ENCODE data around the gene ANKRD28. TPM values are rescaled to one million over a fixed set of nuclear protein-coding genes. Genes with fewer than 3 reads are reported as not detected.

ANKRD28 gene
- total RNA-seq, 1 experiment from 2014 or later, result 273 TPM

DNA sequence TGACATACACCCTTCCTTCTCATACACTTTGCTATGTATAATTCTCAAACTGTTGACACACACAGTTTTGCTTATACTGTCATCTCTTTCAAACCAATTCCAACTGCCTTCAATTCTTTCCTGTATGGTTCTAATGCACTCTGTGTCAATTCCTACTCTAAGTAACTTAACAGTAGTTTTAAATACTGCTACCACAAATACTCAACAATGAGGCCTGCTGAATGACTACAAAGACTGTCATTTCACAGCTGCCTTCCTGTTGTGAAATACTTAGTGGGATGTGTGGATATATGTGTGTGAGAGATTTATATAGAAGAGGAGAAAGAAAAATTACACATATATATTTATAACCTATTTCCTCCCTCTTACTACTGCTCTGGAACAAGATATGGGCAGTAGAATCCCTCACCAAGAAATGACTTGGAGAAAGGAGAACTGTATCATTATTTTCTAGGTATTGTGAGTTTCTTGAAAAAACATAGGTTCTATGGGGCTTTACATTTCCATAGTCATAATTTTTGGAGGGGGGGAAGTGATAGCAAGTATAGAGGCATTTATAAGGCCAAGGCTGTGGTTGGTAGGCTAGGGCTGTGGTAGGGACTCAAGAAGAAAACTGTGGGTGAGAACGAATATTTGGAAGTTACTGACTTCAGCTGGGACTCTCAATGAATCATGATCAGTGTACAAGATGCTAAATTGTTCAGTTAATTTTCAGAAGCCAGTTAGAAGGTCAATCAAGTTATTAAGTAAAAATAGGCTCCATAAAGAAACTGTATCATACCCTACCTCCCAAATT, 88.7 kb downstream of the ANKRD28 start:
- DNase-seq (ENCODE audit: low read depth, low spot score), result no peak

GRCh38 chr3:15707779-15708178, 90.0 kb downstream of the ANKRD28 start:
- DNase-seq (ENCODE audit: low read depth, low spot score), result no peak

More for the DNA sequence above, 88.7 kb downstream of the ANKRD28 start:
- in situ Hi-C loops (cut with HindIII; ENCODE audit: low pct_unique_long_range_greater_than_20kb, low sequenced_read_pairs), result no loop called here

DNA sequence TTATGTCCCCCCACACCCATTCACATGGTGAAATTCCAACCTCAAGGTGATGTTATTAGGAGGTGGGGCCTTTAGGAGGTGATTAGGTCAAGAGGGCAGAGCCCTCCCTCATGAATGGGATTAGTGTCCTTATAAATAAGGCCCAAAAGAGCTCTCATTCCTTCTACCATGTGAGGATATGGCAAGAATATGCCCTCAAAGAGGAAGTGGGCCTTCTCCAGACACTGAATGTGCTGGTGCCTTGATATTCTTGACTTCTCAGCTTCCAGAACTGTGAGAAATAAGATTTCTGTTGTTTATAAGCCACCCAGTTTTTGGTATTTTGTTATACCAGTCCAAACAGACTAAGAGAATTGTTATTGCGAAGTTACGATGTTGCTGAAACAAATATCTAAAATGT, 94.4 kb downstream of the ANKRD28 start:
- peak; percentile 45 for DNase-seq (ENCODE audit: low read depth, low spot score)
- in situ Hi-C loops (cut with HindIII; ENCODE audit: low pct_unique_long_range_greater_than_20kb, low sequenced_read_pairs), result no loop called here

More at GRCh38 chr3:15707779-15708178, 90.0 kb downstream of the ANKRD28 start:
- in situ Hi-C loops (cut with HindIII; ENCODE audit: low pct_unique_long_range_greater_than_20kb, low sequenced_read_pairs), result no loop called here

- in situ Hi-C loops (cut with HindIII; ENCODE audit: low pct_unique_long_range_greater_than_20kb, low sequenced_read_pairs), result no loop called here
- DNase-seq (ENCODE audit: low read depth, low spot score), result peak; percentile 79
These were observed 103.2 kb downstream of the ANKRD28 start for GRCh38 chr3:15694628-15695027.

GRCh38 chr3:15693355-15693754, 104.4 kb downstream of the ANKRD28 start:
- no peak for DNase-seq (ENCODE audit: low read depth, low spot score)
- in situ Hi-C loops (cut with HindIII; ENCODE audit: low pct_unique_long_range_greater_than_20kb, low sequenced_read_pairs), result no loop called here

DNA sequence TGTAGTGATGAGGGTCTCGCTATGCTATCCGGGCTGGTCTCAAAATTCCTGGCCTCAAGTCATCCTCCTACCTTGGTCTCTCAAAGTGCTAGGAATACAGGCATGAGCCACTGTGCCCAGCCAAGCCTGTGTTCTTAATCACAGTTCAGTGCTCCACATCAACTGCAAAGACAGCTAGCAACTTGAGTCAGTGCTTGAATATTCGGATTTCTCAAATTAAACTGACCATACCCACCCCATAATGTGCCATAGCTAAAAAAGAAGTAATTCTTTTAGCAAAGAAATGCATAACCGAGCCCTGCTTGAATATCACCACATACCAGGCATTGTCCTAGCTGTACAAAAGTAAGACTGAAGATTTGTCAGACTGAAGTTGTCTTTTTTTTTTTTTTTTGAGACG, 107.0 kb downstream of the ANKRD28 start:
- in situ Hi-C loops (cut with HindIII; ENCODE audit: low pct_unique_long_range_greater_than_20kb, low sequenced_read_pairs), result no loop called here
- DNase-seq (ENCODE audit: low read depth, low spot score), result no peak

DNA sequence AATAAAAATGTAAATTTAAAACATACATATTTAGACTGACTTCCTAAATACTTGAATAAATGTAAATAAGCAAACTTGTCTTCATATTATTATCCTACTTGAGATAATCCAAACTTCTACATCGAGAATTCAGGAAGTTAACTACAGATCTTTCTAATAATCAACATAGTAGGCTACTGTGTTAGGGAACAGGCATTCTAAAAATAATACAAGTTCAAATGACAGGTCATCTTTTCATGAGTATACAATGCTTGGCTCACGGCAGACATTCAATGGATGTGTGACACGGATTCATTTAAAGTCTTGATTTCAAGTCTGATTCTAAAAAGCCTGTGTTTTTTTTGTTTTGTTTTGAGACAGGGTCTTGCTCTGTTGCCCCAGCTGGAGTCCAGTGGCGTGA, 107.5 kb downstream of the ANKRD28 start:
- no peak for DNase-seq (ENCODE audit: low read depth, low spot score)
- in situ Hi-C loops (cut with HindIII; ENCODE audit: low pct_unique_long_range_greater_than_20kb, low sequenced_read_pairs), result no loop called here

DNA sequence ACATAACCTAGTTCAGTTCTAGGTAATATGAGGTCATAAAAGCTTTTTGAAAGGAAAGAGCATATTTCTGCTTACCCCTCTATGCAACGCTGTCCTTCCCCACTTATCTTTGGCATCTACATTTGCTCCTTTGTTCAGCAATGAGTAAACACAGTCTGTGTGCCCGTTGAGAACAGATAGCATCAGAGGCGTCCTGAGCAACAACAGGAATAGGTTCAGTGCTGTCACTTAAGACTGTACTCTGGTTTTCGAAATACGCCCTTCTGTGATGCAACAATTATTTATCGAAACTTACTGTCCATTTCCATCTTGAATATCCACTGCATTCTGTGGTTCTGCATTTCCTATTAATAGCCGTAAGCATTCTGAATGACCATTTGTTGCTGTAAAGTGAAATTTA, 111.9 kb downstream of the ANKRD28 start:
- in situ Hi-C loops (cut with HindIII; ENCODE audit: low pct_unique_long_range_greater_than_20kb, low sequenced_read_pairs), result no loop called here
- DNase-seq (ENCODE audit: low read depth, low spot score), result peak; percentile 87

DNA sequence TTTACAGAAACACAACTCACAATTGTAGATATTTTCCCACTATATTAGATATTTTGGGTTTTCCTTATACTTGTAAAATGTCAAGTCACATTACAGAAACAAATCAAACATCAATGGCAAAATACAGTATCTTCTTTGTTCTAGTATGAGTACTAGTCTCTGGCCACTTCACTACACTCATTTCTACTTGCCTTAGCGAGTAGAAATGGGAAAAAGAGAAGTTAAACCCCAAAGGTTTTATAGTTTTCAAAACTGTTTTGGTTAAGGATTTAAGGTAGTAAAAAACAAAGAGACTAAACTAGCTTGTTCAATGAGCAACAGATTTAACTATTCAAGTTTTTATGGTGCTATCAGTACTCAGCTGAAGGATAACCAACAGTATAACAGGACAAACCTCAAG, 114.5 kb downstream of the ANKRD28 start:
- in situ Hi-C loops (cut with HindIII; ENCODE audit: low pct_unique_long_range_greater_than_20kb, low sequenced_read_pairs), result no loop called here
- DNase-seq (ENCODE audit: low read depth, low spot score), result peak; percentile 60

- in situ Hi-C loops (cut with HindIII; ENCODE audit: low pct_unique_long_range_greater_than_20kb, low sequenced_read_pairs), result no loop called here
- DNase-seq (ENCODE audit: low read depth, low spot score), result peak; percentile 57
These were observed 115.1 kb downstream of the ANKRD28 start for GRCh38 chr3:15682561-15683185.

- in situ Hi-C loops (cut with HindIII; ENCODE audit: low pct_unique_long_range_greater_than_20kb, low sequenced_read_pairs), result no loop called here
- peak; percentile 50 for DNase-seq (ENCODE audit: low read depth, low spot score)
These were observed 116.1 kb downstream of the ANKRD28 start for GRCh38 chr3:15681668-15682067.

GRCh38 chr3:15679306-15679705, 118.5 kb downstream of the ANKRD28 start:
- in situ Hi-C loops (cut with HindIII; ENCODE audit: low pct_unique_long_range_greater_than_20kb, low sequenced_read_pairs), result no loop called here
- DNase-seq (ENCODE audit: low read depth, low spot score), result no peak

GRCh38 chr3:15676259-15676658, 121.5 kb downstream of the ANKRD28 start:
- in situ Hi-C loops (cut with HindIII; ENCODE audit: low pct_unique_long_range_greater_than_20kb, low sequenced_read_pairs), result no loop called here
- DNase-seq (ENCODE audit: low read depth, low spot score), result no peak

DNA sequence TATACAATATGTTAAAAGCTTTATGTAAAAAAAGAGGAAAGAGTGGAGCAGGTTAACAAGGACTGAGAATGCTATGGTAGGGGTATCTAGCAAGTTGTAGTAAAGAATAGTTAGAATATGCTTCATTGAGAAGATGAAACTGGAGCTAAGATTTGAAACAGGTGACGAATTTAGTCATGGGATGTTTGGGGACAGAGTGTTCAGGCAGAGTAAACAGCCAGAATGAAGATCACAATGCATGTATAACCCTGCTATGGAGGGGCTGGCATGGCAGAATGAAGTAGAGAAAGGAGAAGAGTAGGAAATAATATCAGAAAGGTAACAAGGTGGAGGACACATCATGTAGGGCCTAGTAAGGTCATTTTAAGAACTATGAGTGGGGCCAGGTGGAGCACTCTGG, 124.2 kb downstream of the ANKRD28 start:
- in situ Hi-C loops (cut with HindIII; ENCODE audit: low pct_unique_long_range_greater_than_20kb, low sequenced_read_pairs), result no loop called here
- no peak for DNase-seq (ENCODE audit: low read depth, low spot score)

- no peak for DNase-seq (ENCODE audit: low read depth, low spot score)
- in situ Hi-C loops (cut with HindIII; ENCODE audit: low pct_unique_long_range_greater_than_20kb, low sequenced_read_pairs), result no loop called here
These were observed 130.3 kb downstream of the ANKRD28 start for GRCh38 chr3:15667484-15667883.

DNA sequence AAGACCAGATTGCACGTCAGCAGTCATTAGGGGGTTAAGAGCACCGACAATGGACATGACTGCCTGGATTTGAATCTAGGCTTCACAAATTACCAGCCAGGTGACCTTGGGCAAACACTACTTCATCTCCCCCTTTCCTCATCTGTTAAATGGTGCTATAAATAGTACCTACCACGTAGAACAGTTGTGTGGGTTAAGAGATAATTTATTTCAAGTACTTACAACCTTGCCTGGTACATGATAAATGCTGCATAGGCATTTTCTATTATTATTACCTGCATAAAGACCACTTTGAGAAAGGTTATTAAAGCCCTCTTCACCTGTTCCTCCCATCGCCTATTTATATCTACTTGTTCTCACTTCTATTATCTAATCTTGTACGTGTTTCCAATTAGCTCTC, 131.5 kb downstream of the ANKRD28 start:
- no peak for DNase-seq (ENCODE audit: low read depth, low spot score)
- in situ Hi-C loops (cut with HindIII; ENCODE audit: low pct_unique_long_range_greater_than_20kb, low sequenced_read_pairs), result no loop called here

GRCh38 chr3:15665510-15666150, 132.1 kb downstream of the ANKRD28 start:
- no peak for DNase-seq (ENCODE audit: low read depth, low spot score)
- in situ Hi-C loops (cut with HindIII; ENCODE audit: low pct_unique_long_range_greater_than_20kb, low sequenced_read_pairs), result no loop called here

DNA sequence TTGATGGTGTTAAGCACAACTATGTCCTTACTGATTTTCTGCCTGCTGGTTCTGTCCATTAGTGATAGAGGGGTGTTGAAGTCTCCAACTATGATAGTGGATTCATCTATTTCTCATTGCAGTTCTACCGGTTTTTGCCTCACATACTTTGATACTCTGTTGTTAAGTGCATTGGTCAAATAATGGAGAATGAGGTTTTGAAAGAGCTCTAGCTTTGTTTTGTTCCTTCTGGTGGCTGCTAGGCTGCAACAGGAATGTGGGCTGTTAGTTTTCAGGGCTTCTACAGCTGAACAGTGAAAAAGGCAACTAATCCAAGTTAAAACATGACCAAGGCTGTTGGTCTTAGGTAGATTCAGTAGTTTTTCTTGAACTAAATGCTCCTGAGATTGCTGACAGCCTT, 133.6 kb downstream of the ANKRD28 start:
- no peak for DNase-seq (ENCODE audit: low read depth, low spot score)
- in situ Hi-C loops (cut with HindIII; ENCODE audit: low pct_unique_long_range_greater_than_20kb, low sequenced_read_pairs), result no loop called here

Measured in SK-MEL-5 (cell line).